ENCODE data around the gene KRT2. TPM values are rescaled to one million over a fixed set of nuclear protein-coding genes. Genes with fewer than 3 reads are reported as not detected.

The KRT2 gene
- total and polyA plus RNA-seq, 7 donors, result 0.38 TPM; not detected in 6

- no peaks in the 10 kb centered on the region for H3K27me3 ChIP-seq
- H3K4me3 ChIP-seq, result no peak overlapping the region
- no peaks in the 10 kb centered on the region for H3K36me3 ChIP-seq
- no peak for DNase-seq
- intact Hi-C loops (cut with DNase I), result no loop called here
- TF ChIP-seq CTCF (IDR thresholded peaks at IDR 0.05) (no peak), POLR2AphosphoS5 (IDR thresholded peaks at IDR 0.05) (no peak), POLR2A (IDR thresholded peaks at IDR 0.05) (no peak), EP300 (IDR thresholded peaks at IDR 0.05) (no peak)
- H3K27ac ChIP-seq, result no peak overlapping the region
- H3K4me1 ChIP-seq, result peaks cover 0 to 9% (median 5%) of the 10 kb centered on the region in 4 donors
- 78 to 90% methylated on average over 4 of the region's 4 CpGs for whole genome bisulfite sequencing, 2 donors
- no peaks in the 10 kb centered on the region for H3K9me3 ChIP-seq
Observed at GRCh38 chr12:52674433-52674775, 22.4 kb upstream of the KRT2 start.

- WGBS, 2 donors, result 62 to 70% methylated on average over 3 of the region's 3 CpGs
- peaks cover 0 to 9% (median 5%) of the 10 kb centered on the region in 4 donors for H3K4me1 ChIP-seq
- no peak overlapping the region for H3K4me3 ChIP-seq
- no peak for TF ChIP-seq CTCF (IDR thresholded peaks at IDR 0.05)
- TF ChIP-seq POLR2A (IDR thresholded peaks at IDR 0.05), result no peak
- TF ChIP-seq EP300 (IDR thresholded peaks at IDR 0.05), result no peak
- no peak for TF ChIP-seq POLR2AphosphoS5 (IDR thresholded peaks at IDR 0.05)
- H3K27ac ChIP-seq, result no peak overlapping the region
- no peaks in the 10 kb centered on the region for H3K27me3 ChIP-seq
- DNase-seq, result no peak
- H3K9me3 ChIP-seq, result no peaks in the 10 kb centered on the region
- intact Hi-C loops (cut with DNase I), result no loop called here
- H3K36me3 ChIP-seq, result no peaks in the 10 kb centered on the region
Observed at GRCh38 chr12:52673713-52674432, 21.9 kb upstream of the KRT2 start.

- no peaks in the 10 kb centered on the region for H3K27me3 ChIP-seq
- H3K4me3 ChIP-seq, result no peak overlapping the region
- TF ChIP-seq CTCF (IDR thresholded peaks at IDR 0.05) (no peak), POLR2A (IDR thresholded peaks at IDR 0.05) (no peak), EP300 (IDR thresholded peaks at IDR 0.05) (no peak), POLR2AphosphoS5 (IDR thresholded peaks at IDR 0.05) (no peak)
- no peaks in the 10 kb centered on the region for H3K36me3 ChIP-seq
- 65 to 69% methylated on average over 5 of the region's 5 CpGs for WGBS, 2 donors
- DNase-seq, result no peak
- H3K27ac ChIP-seq, result no peak overlapping the region
- intact Hi-C loops (cut with DNase I), result no loop called here
- peaks cover 0 to 9% (median 5%) of the 10 kb centered on the region in 4 donors for H3K4me1 ChIP-seq
- H3K9me3 ChIP-seq, result no peaks in the 10 kb centered on the region
Observed at GRCh38 chr12:52673217-52673616, 21.2 kb upstream of the KRT2 start.

- WGBS, 2 donors, result 61 to 72% methylated on average over 2 of the region's 2 CpGs
- TF ChIP-seq CTCF (IDR thresholded peaks at IDR 0.05), result no peak
- H3K4me3 ChIP-seq, result no peak overlapping the region
- H3K9me3 ChIP-seq, result no peaks in the 10 kb centered on the region
- no peaks in the 10 kb centered on the region for H3K36me3 ChIP-seq
- no peaks in the 10 kb centered on the region for H3K27me3 ChIP-seq
- H3K4me1 ChIP-seq, result peaks cover 0 to 9% (median 5%) of the 10 kb centered on the region in 4 donors
- no peak overlapping the region for H3K27ac ChIP-seq
- intact Hi-C loops (cut with DNase I), result no loop called here
- no peak for DNase-seq
Observed at GRCh38 chr12:52672321-52672933, 20.4 kb upstream of the KRT2 start.
